NCI-H460 (cell line): ENCODE measurements around the gene G3BP2. TPM values are rescaled to one million over a fixed set of nuclear protein-coding genes. Genes with fewer than 3 reads are reported as not detected.

Experiments used
- small RNA-seq, 2 experiments: library from RNA; depleted of rRNA; stranded (forward); fragments of <200 nt; gene quantifications; one replicate each; pipeline ENCODE3, GENCODE V24; 2014
- total RNA-seq: library from RNA; depleted of rRNA; stranded (reverse); fragments of >200 nt; shearing (Covaris generic); gene quantifications from 2 replicates; pipeline ENCODE4 v1.2.3, GENCODE V29; 2014; rRNA removed

The G3BP2 gene
- total RNA-seq, 1 experiment from 2014 or later, result 112 TPM

Small RNAs within 50 kb of the gene (small RNA-seq; reads per million reads assigned to genes)
- 0 reads per million in 2 experiments for gene RF00019

Other genes starting within 250 kb of the G3BP2 start
- gene RCHY1, start 159.0 kb downstream of the G3BP2 start, total RNA-seq, result 23.1 and 32.3 TPM in 2 replicates
- gene THAP6, start 158.9 kb downstream of the G3BP2 start, total RNA-seq, result 19.7 and 21.7 TPM in 2 replicates
- not detected in 2 replicates for gene ODAPH, start 117.3 kb downstream of the G3BP2 start, total RNA-seq
- 1.1 and 2.2 TPM in 2 replicates for gene CDKL2, start 42.9 kb downstream of the G3BP2 start, total RNA-seq
- 60.7 and 65.9 TPM in 2 replicates for gene USO1, start 51.2 kb upstream of the G3BP2 start, total RNA-seq
- not detected in 2 replicates for gene PPEF2, start 229.0 kb upstream of the G3BP2 start, total RNA-seq